GM19324 (cell line): Measurements from ENCODE around the gene ANK2.
A peak's percentile ranks its signal among the peaks of the same experiment; 100 is the strongest.

Experiments used
- ATAC-seq: cut with Tn5 transposase; IDR thresholded peaks from one replicate; pipeline ENCODE4 v1.9.1; 2021; ENCODE audit warnings: mild to moderate bottlenecking, moderate library complexity; ENCODE audit not compliant: unreplicated experiment, low FRiP score

Gene ANK2

GRCh38 chr4:113273721-113274220, 224.3 kb downstream of the ANK2 start:
- no peak for ATAC-seq

- no peak for ATAC-seq
These were observed 227.2 kb downstream of the ANK2 start for GRCh38 chr4:113276464-113277170.

- peak; percentile 96 for ATAC-seq
These were observed 229.0 kb downstream of the ANK2 start for GRCh38 chr4:113278324-113278934.

GRCh38 chr4:113285501-113285900, 236.0 kb downstream of the ANK2 start:
- ATAC-seq, result no peak

GRCh38 chr4:113288257-113288656, 238.8 kb downstream of the ANK2 start:
- ATAC-seq, result no peak

GRCh38 chr4:113288696-113289095, 239.2 kb downstream of the ANK2 start:
- ATAC-seq, result no peak

- no peak for ATAC-seq
These were observed 240.3 kb downstream of the ANK2 start for GRCh38 chr4:113289766-113290165.

GRCh38 chr4:113290666-113291065, 241.2 kb downstream of the ANK2 start:
- no peak for ATAC-seq

- no peak for ATAC-seq
These were observed 243.1 kb downstream of the ANK2 start for GRCh38 chr4:113292371-113293042.

GRCh38 chr4:113293043-113293560, 243.6 kb downstream of the ANK2 start:
- ATAC-seq, result no peak

GRCh38 chr4:113293674-113294073, 244.2 kb downstream of the ANK2 start:
- ATAC-seq, result no peak

GRCh38 chr4:113294908-113295307, 245.5 kb downstream of the ANK2 start:
- no peak for ATAC-seq

DNA sequence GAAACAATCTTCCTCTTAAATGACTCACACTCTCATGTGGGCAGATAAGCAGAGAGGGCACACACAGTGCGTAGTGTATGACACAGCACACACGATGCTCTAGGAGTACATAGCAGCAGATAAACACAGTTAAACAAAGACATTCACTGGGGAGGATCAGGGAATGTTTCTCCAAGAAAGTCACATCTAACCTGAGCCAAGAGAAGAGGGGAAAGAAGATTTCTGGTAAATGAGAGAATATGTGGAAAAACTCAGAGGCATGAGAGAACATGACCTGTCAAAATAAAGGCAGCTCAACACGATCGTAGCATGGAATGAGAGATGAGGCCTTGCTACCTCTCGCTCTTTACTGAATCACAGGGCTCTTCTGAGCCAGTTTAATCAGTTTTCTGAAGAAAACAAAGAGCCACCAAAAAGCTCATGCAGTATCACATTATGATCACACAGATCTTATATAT, 251.0 kb downstream of the ANK2 start:
- no peak for ATAC-seq

GRCh38 chr4:113302051-113302450, 252.6 kb downstream of the ANK2 start:
- no peak for ATAC-seq

DNA sequence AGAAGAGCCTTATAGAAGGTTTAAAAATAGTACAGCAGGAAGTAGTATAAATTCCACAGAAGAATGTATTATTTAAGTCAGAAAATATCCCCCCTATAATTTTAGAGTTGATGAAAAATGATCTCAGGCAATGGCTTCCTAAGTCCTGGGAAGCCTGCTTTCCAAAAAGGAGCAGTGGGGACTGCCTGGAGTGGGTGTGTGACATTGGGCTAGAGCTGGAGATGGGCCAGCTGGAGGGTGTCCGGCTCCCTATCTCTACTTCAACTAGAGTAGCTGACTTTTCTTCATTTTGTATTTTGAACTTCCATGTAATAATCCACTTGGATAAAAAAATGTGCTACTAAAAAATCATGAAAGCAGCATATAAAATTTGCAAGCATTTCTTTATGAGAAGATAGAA, 253.9 kb downstream of the ANK2 start:
- no peak for ATAC-seq

DNA sequence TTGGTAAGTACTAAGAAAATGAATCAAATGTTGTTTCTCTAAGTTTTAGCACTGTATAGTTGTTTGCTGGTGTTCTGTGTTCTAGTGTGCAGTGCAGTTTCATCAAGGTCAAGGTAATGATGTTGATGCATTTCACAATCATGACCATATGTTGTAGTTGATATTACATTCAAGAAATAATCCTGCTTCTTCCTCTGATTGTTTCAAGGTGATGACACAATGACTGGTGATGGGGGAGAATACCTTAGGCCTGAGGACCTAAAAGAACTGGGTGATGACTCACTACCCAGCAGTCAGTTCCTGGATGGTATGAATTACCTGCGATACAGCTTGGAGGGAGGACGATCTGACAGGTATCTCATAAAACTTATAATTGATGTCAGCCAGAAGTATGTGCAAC, 261.6 kb downstream of the ANK2 start:
- ATAC-seq, result no peak

- ATAC-seq, result no peak
These were observed 263.1 kb downstream of the ANK2 start for GRCh38 chr4:113312529-113312928.

DNA sequence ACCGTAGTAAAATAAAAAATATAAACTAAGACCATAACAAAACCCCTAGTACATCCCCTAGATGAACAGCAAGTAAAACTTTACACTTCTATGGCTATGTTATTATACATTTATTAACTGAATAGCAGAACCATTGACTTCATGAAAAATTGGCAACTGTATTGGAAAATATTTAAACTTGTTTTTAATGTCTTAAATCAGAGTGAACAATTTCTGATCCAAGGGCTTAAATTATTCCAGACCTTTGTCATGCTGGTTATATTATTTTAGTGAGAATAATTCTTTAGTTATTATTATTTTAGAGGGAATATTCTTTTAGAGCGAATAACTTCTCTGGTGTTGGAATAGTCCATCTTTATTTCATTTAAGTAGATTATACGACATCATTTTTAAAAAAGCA, 265.0 kb downstream of the ANK2 start:
- ATAC-seq, result no peak

- ATAC-seq, result peak; percentile 92
These were observed 267.4 kb downstream of the ANK2 start for GRCh38 chr4:113316879-113317278.

- peak; percentile 14 for ATAC-seq
These were observed 268.1 kb downstream of the ANK2 start for GRCh38 chr4:113317523-113317922.

GRCh38 chr4:113322736-113323135, 273.3 kb downstream of the ANK2 start:
- no peak for ATAC-seq
